Measurements from ENCODE around the gene PKNOX2. TPM values are rescaled to one million over a fixed set of nuclear protein-coding genes. Genes with fewer than 3 reads are reported as not detected.

Gene PKNOX2
- total RNA-seq, 2 donors from 2014 or later = 4.0 to 6.9 TPM

DNA sequence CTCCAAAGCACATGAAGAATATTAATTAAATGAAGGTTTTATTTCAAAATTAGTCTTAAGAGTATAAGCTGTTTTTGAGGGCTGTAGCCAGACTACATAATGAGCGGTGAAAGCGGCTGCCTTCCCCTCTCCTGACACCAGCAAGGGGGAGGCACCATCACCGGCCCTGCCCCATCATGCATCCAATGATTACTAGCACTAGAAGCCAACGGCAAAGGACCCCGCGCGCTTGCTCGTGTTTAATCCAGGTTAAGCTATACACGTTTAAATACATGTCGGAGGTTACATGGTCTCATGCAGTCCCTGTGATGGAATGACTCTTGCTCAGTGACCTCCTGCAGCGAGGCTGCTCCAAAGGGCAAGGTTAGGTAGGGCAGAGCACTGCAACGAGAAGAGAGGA lies 281.2 kb downstream of the PKNOX2 start:
- Histone ChIP-seq H3K36me3 (ENCODE audit: control insufficient read depth, insufficient read depth, low read length) (no peaks in the 10 kb centered on the region), H3K27ac (ENCODE audit: low read depth, low read length) (no peak overlapping the region), H3K9ac (ENCODE audit: extremely low read depth, low read length, poor library complexity, severe bottlenecking) (no peak overlapping the region), H3K9me3 (ENCODE audit: control insufficient read depth, low read length) (no peaks in the 10 kb centered on the region), H3K4me3 (ENCODE audit: low read length) (no peak overlapping the region), H3K4me1 (ENCODE audit: control insufficient read depth, insufficient read depth, low read length) (peaks cover 17% of the 10 kb centered on the region), H3K27me3 (ENCODE audit: control insufficient read depth, insufficient read depth, low read length, poor library complexity, severe bottlenecking) (no peaks in the 10 kb centered on the region)
- no peaks in the 10 kb centered on the region for H3K9me3 Mint-ChIP-seq
- DNase-seq = no peak
- 93 to 96% methylated on average over 10 to 12 of the region's 12 CpGs for WGBS, 2 experiments (ENCODE audit: insufficient coverage in 1 of 2, insufficient read length in 1 of 2)
- no peaks in the 10 kb centered on the region for H3K36me3 Mint-ChIP-seq (ENCODE audit: low read depth)
- H3K4me3 Mint-ChIP-seq = no peak overlapping the region
- H3K27ac Mint-ChIP-seq = no peak overlapping the region
- peaks cover 2% of the 10 kb centered on the region for H3K27me3 Mint-ChIP-seq (ENCODE audit: insufficient read depth)
- TF ChIP-seq, protein P1, sequence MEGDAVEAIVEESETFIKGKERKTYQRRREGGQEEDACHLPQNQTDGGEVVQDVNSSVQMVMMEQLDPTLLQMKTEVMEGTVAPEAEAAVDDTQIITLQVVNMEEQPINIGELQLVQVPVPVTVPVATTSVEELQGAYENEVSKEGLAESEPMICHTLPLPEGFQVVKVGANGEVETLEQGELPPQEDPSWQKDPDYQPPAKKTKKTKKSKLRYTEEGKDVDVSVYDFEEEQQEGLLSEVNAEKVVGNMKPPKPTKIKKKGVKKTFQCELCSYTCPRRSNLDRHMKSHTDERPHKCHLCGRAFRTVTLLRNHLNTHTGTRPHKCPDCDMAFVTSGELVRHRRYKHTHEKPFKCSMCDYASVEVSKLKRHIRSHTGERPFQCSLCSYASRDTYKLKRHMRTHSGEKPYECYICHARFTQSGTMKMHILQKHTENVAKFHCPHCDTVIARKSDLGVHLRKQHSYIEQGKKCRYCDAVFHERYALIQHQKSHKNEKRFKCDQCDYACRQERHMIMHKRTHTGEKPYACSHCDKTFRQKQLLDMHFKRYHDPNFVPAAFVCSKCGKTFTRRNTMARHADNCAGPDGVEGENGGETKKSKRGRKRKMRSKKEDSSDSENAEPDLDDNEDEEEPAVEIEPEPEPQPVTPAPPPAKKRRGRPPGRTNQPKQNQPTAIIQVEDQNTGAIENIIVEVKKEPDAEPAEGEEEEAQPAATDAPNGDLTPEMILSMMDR (conservative IDR thresholded peaks at IDR 0.05) = no peak
- peaks cover 38% of the 10 kb centered on the region for H3K4me1 Mint-ChIP-seq

DNA sequence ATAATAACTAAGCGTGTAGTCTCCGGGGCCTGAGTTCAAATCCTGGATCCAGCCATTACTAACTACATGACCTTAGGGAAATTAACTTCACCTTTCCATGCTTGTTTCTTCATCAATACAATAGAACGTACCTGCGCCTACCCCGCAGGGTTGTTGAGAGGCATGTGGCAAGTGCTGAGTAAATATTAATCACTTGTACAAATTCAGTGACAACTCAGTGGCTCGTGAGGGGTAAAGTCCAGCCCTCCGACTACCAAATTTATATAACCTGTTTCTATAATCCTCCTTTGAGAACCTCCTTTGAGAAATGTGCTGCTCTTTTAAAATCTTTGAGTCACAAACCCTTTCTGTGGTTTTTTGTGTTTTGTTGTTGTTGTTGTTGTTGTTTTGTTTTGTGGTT lies 281.7 kb downstream of the PKNOX2 start:
- Mint-ChIP-seq H3K27ac (no peak overlapping the region), H3K4me3 (no peak overlapping the region), H3K4me1 (peaks cover 35% of the 10 kb centered on the region), H3K27me3 (ENCODE audit: insufficient read depth) (peaks cover 2% of the 10 kb centered on the region), H3K36me3 (ENCODE audit: low read depth) (no peaks in the 10 kb centered on the region), H3K9me3 (no peaks in the 10 kb centered on the region)
- Histone ChIP-seq H3K36me3 (ENCODE audit: control insufficient read depth, insufficient read depth, low read length) (no peaks in the 10 kb centered on the region), H3K9me3 (ENCODE audit: control insufficient read depth, low read length) (no peaks in the 10 kb centered on the region), H3K27me3 (ENCODE audit: control insufficient read depth, insufficient read depth, low read length, poor library complexity, severe bottlenecking) (no peaks in the 10 kb centered on the region), H3K4me3 (ENCODE audit: low read length) (no peak overlapping the region), H3K9ac (ENCODE audit: extremely low read depth, low read length, poor library complexity, severe bottlenecking) (no peak overlapping the region), H3K27ac (ENCODE audit: low read depth, low read length) (no peak overlapping the region), H3K4me1 (ENCODE audit: control insufficient read depth, insufficient read depth, low read length) (peaks cover 17% of the 10 kb centered on the region)
- 94% methylated on average over 7 of the region's 7 CpGs; no CpG with 5 or more reads in 1 of the 2 experiments for WGBS, 2 experiments (ENCODE audit: insufficient coverage in 1 of 2, insufficient read length in 1 of 2)
- TF ChIP-seq, protein P1 (conservative IDR thresholded peaks at IDR 0.05) = no peak
- no peak for DNase-seq

DNA sequence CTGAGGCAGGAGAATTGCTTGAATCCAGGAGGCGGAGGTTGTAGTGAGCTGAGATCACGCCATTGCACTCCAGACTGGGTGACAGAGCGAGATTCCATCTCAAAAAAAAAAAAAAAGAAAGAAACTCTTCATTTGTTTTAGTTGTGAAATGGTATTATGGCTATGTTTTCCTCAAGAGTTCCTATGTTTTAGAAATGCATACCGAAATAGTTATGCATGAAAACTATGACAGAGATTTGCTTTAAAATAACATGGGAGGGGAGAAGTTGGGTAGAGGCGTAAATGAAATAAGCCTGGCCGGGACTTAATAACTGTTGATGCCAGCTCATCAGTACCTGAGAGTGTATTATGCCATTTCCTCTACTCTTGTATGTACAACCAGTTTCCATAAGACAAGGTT lies 283.2 kb downstream of the PKNOX2 start:
- no peaks in the 10 kb centered on the region for H3K36me3 ChIP-seq (ENCODE audit: control insufficient read depth, insufficient read depth, low read length)
- H3K27me3 ChIP-seq (ENCODE audit: control insufficient read depth, insufficient read depth, low read length, poor library complexity, severe bottlenecking) = no peaks in the 10 kb centered on the region
- no peak overlapping the region for H3K27ac ChIP-seq (ENCODE audit: low read depth, low read length)
- H3K36me3 Mint-ChIP-seq (ENCODE audit: low read depth) = no peaks in the 10 kb centered on the region
- TF ChIP-seq, protein P1 (conservative IDR thresholded peaks at IDR 0.05) = no peak
- H3K4me3 ChIP-seq (ENCODE audit: low read length) = no peak overlapping the region
- H3K27ac Mint-ChIP-seq = no peak overlapping the region
- H3K4me3 Mint-ChIP-seq = no peak overlapping the region
- peaks cover 25% of the 10 kb centered on the region for H3K4me1 Mint-ChIP-seq
- DNase-seq = no peak
- H3K4me1 ChIP-seq (ENCODE audit: control insufficient read depth, insufficient read depth, low read length) = peaks cover 13% of the 10 kb centered on the region
- 87 to 96% methylated on average over 4 to 6 of the region's 6 CpGs for WGBS, 2 experiments (ENCODE audit: insufficient coverage in 1 of 2, insufficient read length in 1 of 2)
- peaks cover 3% of the 10 kb centered on the region for H3K9me3 Mint-ChIP-seq
- no peak overlapping the region for H3K9ac ChIP-seq (ENCODE audit: extremely low read depth, low read length, poor library complexity, severe bottlenecking)
- no peaks in the 10 kb centered on the region for H3K9me3 ChIP-seq (ENCODE audit: control insufficient read depth, low read length)
- peaks cover 2% of the 10 kb centered on the region for H3K27me3 Mint-ChIP-seq (ENCODE audit: insufficient read depth)

Measured in endodermal cell (in vitro differentiated cells).